HEK293 (cell line): Measurements from ENCODE around the gene CD81.

Experiments
- CTCF ChIA-PET: fragments of 350-600 bp; formaldehyde crosslinking; extraction: SDS; loops from one replicate; lab custom pipeline; 2021; ENCODE audit warnings: antibody characterized with exemption; lab: Yijun Ruan, JAX
- POLR2A ChIA-PET: fragments of 300-600 bp; formaldehyde crosslinking; extraction: SDS; loops from one replicate; lab custom pipeline; 2020; ENCODE audit warnings: antibody characterized with exemption, inconsistent platforms; lab: Yijun Ruan, JAX
- H3K27ac ChIP-seq: fragments of 200-500 bp; sonication (Bioruptor generic); 2 replicates; pipeline ENCODE4 v1.5.1; 2014; ENCODE audit warnings: low read depth, low read length, control low read depth, inconsistent platforms; ENCODE audit errors: extremely low read depth
- H3K36me3 ChIP-seq, 2 experiments: fragments of 200-500 bp in 1 of 2; sonication (Bioruptor generic) in 1 of 2; 1 replicate in 1 of 2; 2 replicates in 1 of 2; pipeline ENCODE4 v1.5.1; 2014 to 2017; ENCODE audit warnings: inconsistent platforms in 2 of 2, low read length in 2 of 2; ENCODE audit not compliant: control insufficient read depth in 2 of 2, insufficient read depth in 1 of 2
- H3K4me1 ChIP-seq: fragments of 200-500 bp; sonication (Bioruptor generic); 2 replicates; pipeline ENCODE4 v1.5.1; 2014; ENCODE audit warnings: mild to moderate bottlenecking, low read length, inconsistent platforms; ENCODE audit not compliant: control insufficient read depth, insufficient read depth
- H3K4me3 ChIP-seq: 2 replicates; pipeline ENCODE4 v1.5.1; 2011; ENCODE audit warnings: low read depth, mild to moderate bottlenecking, control low read depth, low read length, moderate library complexity
- H3K9me3 ChIP-seq: fragments of 200-500 bp; sonication (Bioruptor generic); 2 replicates; pipeline ENCODE4 v1.5.1; 2014; ENCODE audit warnings: low read depth, low read length, inconsistent platforms; ENCODE audit not compliant: control insufficient read depth, insufficient read depth
- ELK4 ChIP-seq: IDR thresholded peaks from 2 replicates; pipeline ENCODE4 v1.6.1; 2011; ENCODE audit warnings: mild to moderate bottlenecking, low read depth, low read length, borderline replicate concordance
- GFI1B ChIP-seq: fragments of 450-650 bp; formaldehyde crosslinking; IDR thresholded peaks from 2 replicates; pipeline ENCODE4 v1.5.1; 2016; ENCODE audit warnings: missing biosample characterization, missing genetic modification characterization
- GLIS1 ChIP-seq: fragments of 450-650 bp; formaldehyde crosslinking; IDR thresholded peaks from 2 replicates; pipeline ENCODE4 v1.5.1; 2016; ENCODE audit warnings: missing biosample characterization, missing genetic modification characterization
- GLIS2 ChIP-seq: fragments of 450-650 bp; formaldehyde crosslinking; IDR thresholded peaks from 2 replicates; pipeline ENCODE4 v1.5.1; 2016; ENCODE audit warnings: missing biosample characterization, missing genetic modification characterization
- KLF1 ChIP-seq: fragments of 450-650 bp; formaldehyde crosslinking; IDR thresholded peaks from 2 replicates; pipeline ENCODE4 v1.5.1; 2016; ENCODE audit warnings: missing biosample characterization, missing genetic modification characterization
- KLF7 ChIP-seq: fragments of 450-650 bp; formaldehyde crosslinking; IDR thresholded peaks from 2 replicates; pipeline ENCODE4 v1.5.1; 2016; ENCODE audit warnings: missing biosample characterization, missing genetic modification characterization, borderline replicate concordance
- RBAK ChIP-seq: fragments of 450-650 bp; formaldehyde crosslinking; IDR thresholded peaks from 2 replicates; pipeline ENCODE4 v1.5.1; 2016; ENCODE audit warnings: missing biosample characterization, missing genetic modification characterization
- ZNF146 ChIP-seq: fragments of 450-650 bp; formaldehyde crosslinking; IDR thresholded peaks from 2 replicates; pipeline ENCODE4 v1.5.1; 2016; ENCODE audit warnings: missing biosample characterization, missing genetic modification characterization
- ZNF221 ChIP-seq: fragments of 450-650 bp; formaldehyde crosslinking; IDR thresholded peaks from 2 replicates; pipeline ENCODE4 v1.5.1; 2017; ENCODE audit warnings: missing biosample characterization, missing genetic modification characterization, borderline replicate concordance
- ZNF248 ChIP-seq: fragments of 450-650 bp; formaldehyde crosslinking; IDR thresholded peaks from 2 replicates; pipeline ENCODE4 v1.5.1; 2017; ENCODE audit warnings: missing biosample characterization, missing genetic modification characterization
- ZNF280D ChIP-seq: fragments of 450-650 bp; formaldehyde crosslinking; IDR thresholded peaks from 2 replicates; pipeline ENCODE4 v1.5.1; 2016; ENCODE audit warnings: missing biosample characterization, missing genetic modification characterization
- ZNF311 ChIP-seq: fragments of 450-650 bp; formaldehyde crosslinking; IDR thresholded peaks from 2 replicates; pipeline ENCODE4 v1.5.1; 2017; ENCODE audit warnings: missing biosample characterization, missing genetic modification characterization, borderline replicate concordance
- ZNF362 ChIP-seq: fragments of 450-650 bp; formaldehyde crosslinking; IDR thresholded peaks from 2 replicates; pipeline ENCODE4 v1.5.1; 2016; ENCODE audit warnings: missing biosample characterization, missing genetic modification characterization
- ZNF37A ChIP-seq: fragments of 450-650 bp; IDR thresholded peaks from 2 replicates; pipeline ENCODE4 v1.5.1; 2018; ENCODE audit warnings: missing biosample characterization, missing genetic modification characterization
- ZNF394 ChIP-seq: fragments of 450-650 bp; formaldehyde crosslinking; IDR thresholded peaks from 2 replicates; pipeline ENCODE4 v1.5.1; 2016; ENCODE audit warnings: missing biosample characterization, missing genetic modification characterization, mild to moderate bottlenecking, moderate library complexity, borderline replicate concordance
- ZNF555 ChIP-seq: fragments of 450-650 bp; formaldehyde crosslinking; conservative IDR thresholded peaks from 2 replicates; pipeline ENCODE4 v1.5.1; 2017; ENCODE audit warnings: missing biosample characterization, mild to moderate bottlenecking, missing genetic modification characterization, inconsistent platforms
- ZNF580 ChIP-seq: fragments of 450-650 bp; formaldehyde crosslinking; IDR thresholded peaks from 2 replicates; pipeline ENCODE4 v1.5.1; 2016; ENCODE audit warnings: missing biosample characterization, missing genetic modification characterization
- ZNF768 ChIP-seq: fragments of 450-650 bp; formaldehyde crosslinking; IDR thresholded peaks from 2 replicates; pipeline ENCODE4 v1.5.1; 2018; ENCODE audit warnings: missing biosample characterization, mild to moderate bottlenecking, missing genetic modification characterization
- ZXDB ChIP-seq: fragments of 450-650 bp; formaldehyde crosslinking; IDR thresholded peaks from 2 replicates; pipeline ENCODE4 v1.5.1; 2016; ENCODE audit warnings: missing biosample characterization, missing genetic modification characterization

The CD81 gene

GRCh38 chr11:2379466-2380174 is 2.5 kb downstream of the CD81 start:
- ChIA-PET CTCF (no interaction called here), POLR2A (no interaction called here)
- H3K27ac ChIP-seq, result no peak overlapping the region
- H3K4me1 ChIP-seq, result no peaks in the 10 kb centered on the region
- TF ChIP-seq KLF1 (tag by site-specific recombination), result peak; percentile 65
- TF ChIP-seq GLIS2 (tag by site-specific recombination), result peak; percentile 76
- TF ChIP-seq RBAK (tag by site-specific recombination), result no peak
- TF ChIP-seq GLIS1, result peak; percentile 30
- H3K4me3 ChIP-seq, result no peak overlapping the region
- H3K9me3 ChIP-seq, result no peaks in the 10 kb centered on the region
- peaks cover 0 to 43% of the 10 kb centered on the region in 2 experiments; a peak in 1 of 3 replicates for H3K36me3 ChIP-seq

GRCh38 chr11:2380396-2380795 is 3.3 kb downstream of the CD81 start:
- no peaks in the 10 kb centered on the region for H3K4me1 ChIP-seq
- TF ChIP-seq ZNF555 (tag by site-specific recombination) (no peak), ZNF280D (no peak), KLF7 (tag by site-specific recombination) (no peak), ZNF394 (tag by site-specific recombination) (no peak), ZNF580 (tag by site-specific recombination) (no peak), GFI1B (tag by site-specific recombination) (no peak)
- TF ChIP-seq, all 188 proteins: peak for 0
- ChIA-PET POLR2A (no interaction called here), CTCF (interaction anchor here (0.6 kb wide), 1 partner anchor 175 kb away, joined by 3 read pairs; no protein-coding TSS in a partner anchor)
- Histone ChIP-seq H3K9me3 (no peaks in the 10 kb centered on the region), H3K4me3 (no peak overlapping the region), H3K27ac (no peak overlapping the region), H3K36me3 (peaks cover 0 to 51% of the 10 kb centered on the region in 2 experiments; a peak in 1 of 3 replicates)

- Histone ChIP-seq H3K36me3 (peaks cover 0 to 56% of the 10 kb centered on the region in 2 experiments; a peak in 1 of 3 replicates), H3K4me1 (no peaks in the 10 kb centered on the region), H3K27ac (no peak overlapping the region), H3K9me3 (no peaks in the 10 kb centered on the region)
- no peak for TF ChIP-seq ZXDB
- TF ChIP-seq, all 188 proteins: peak for 0
- CTCF ChIA-PET, result interaction anchor here (0.6 kb wide), 1 partner anchor 174 kb away, joined by 3 read pairs; no protein-coding TSS in a partner anchor
- POLR2A ChIA-PET, result no interaction called here
- H3K4me3 ChIP-seq, result no peak overlapping the region
Observed at GRCh38 chr11:2380807-2381350, 3.8 kb downstream of the CD81 start.

GRCh38 chr11:2381494-2382128 is 4.5 kb downstream of the CD81 start:
- Histone ChIP-seq H3K36me3 (peaks cover 0 to 63% of the 10 kb centered on the region in 2 experiments; a peak in 1 of 3 replicates), H3K4me3 (no peak overlapping the region), H3K27ac (no peak overlapping the region), H3K4me1 (no peaks in the 10 kb centered on the region), H3K9me3 (no peaks in the 10 kb centered on the region)
- ChIA-PET CTCF (no interaction called here), POLR2A (interaction anchor here (1.4 kb wide), 1 partner anchor 9 kb away, joined by 4 read pairs; no protein-coding TSS in a partner anchor)
- TF ChIP-seq ZNF248 (tag by site-specific recombination) (no peak), ZNF311 (tag by site-specific recombination) (no peak), ZNF146 (tag by site-specific recombination) (no peak), ZNF37A (tag by site-specific recombination) (no peak), ZNF221 (tag by site-specific recombination) (no peak), ELK4 (no peak), ZNF362 (tag by site-specific recombination) (no peak), ZNF768 (no peak)
